NCI-H460 (cell line): ENCODE results near the gene OGN. TPM values are rescaled to one million over a fixed set of nuclear protein-coding genes. Genes with fewer than 3 reads are reported as not detected.
"Not testable (repeated sequence)": the region's sequence is repeated elsewhere in the genome, so short reads cannot be mapped to it uniquely, and the experiment has no call there.

Experiments
- DNase-seq: peaks from one replicate; pipeline ENCODE4 v3.0.0-alpha.2; 2016; ENCODE audit warnings: low read depth; ENCODE audit errors: extremely low read depth
- polyA plus RNA-seq: library from polyadenylated mRNA; depleted of rRNA; stranded (reverse); fragments of >200 nt; gene quantifications from 2 replicates; pipeline ENCODE4 v1.2.3, GENCODE V29; 2014; cell fraction: nucleus; rRNA removed
- total RNA-seq: library from RNA; depleted of rRNA; stranded (reverse); fragments of >200 nt; shearing (Covaris generic); gene quantifications from 2 replicates; pipeline ENCODE4 v1.2.3, GENCODE V29; 2014; rRNA removed

OGN gene
- not detected in 2 replicates for total RNA-seq
- not detected in 2 replicates for polyA plus RNA-seq

GRCh38 chr9:92404042-92404836 is at the start of gene OGN:
Gene OGN (minus strand): TSS chr9:92404578. CDS start chr9:92403407, 1,171 bp downstream.
- DNase-seq: no peak

GRCh38 chr9:92446536-92446935 is 42.2 kb upstream of the OGN start:
- no peak for DNase-seq

- no peak for DNase-seq
Observed at GRCh38 chr9:92444841-92445240, 40.5 kb upstream of the OGN start.

GRCh38 chr9:92440751-92441046 is 36.3 kb upstream of the OGN start:
- DNase-seq: no peak

GRCh38 chr9:92439921-92440750 is 35.8 kb upstream of the OGN start:
- no peak for DNase-seq

GRCh38 chr9:92438900-92439526 is 34.6 kb upstream of the OGN start:
- DNase-seq: no peak

- DNase-seq: no peak
Observed at GRCh38 chr9:92435263-92435662, 30.9 kb upstream of the OGN start.

GRCh38 chr9:92432972-92433548 is 28.7 kb upstream of the OGN start:
- no peak for DNase-seq

- no peak for DNase-seq
Observed at GRCh38 chr9:92432350-92432749, 28.0 kb upstream of the OGN start.

- no peak for DNase-seq
Observed at GRCh38 chr9:92429836-92430235, 25.5 kb upstream of the OGN start.

- no peak for DNase-seq
Observed at GRCh38 chr9:92426501-92427145, 22.2 kb upstream of the OGN start.

- no peak for DNase-seq
Observed at GRCh38 chr9:92425474-92425873, 21.1 kb upstream of the OGN start.

GRCh38 chr9:92424340-92424739 is 20.0 kb upstream of the OGN start, which contains the start of gene OMD:
Gene OMD (minus strand): TSS chr9:92424471. CDS start chr9:92417558, 6,913 bp downstream.
- DNase-seq: no peak

GRCh38 chr9:92423612-92424011 is 19.2 kb upstream of the OGN start:
- DNase-seq: no peak

GRCh38 chr9:92422611-92423338 is 18.4 kb upstream of the OGN start:
- no peak for DNase-seq

GRCh38 chr9:92414566-92414965 is 10.2 kb upstream of the OGN start:
- no peak for DNase-seq

GRCh38 chr9:92411157-92411556 is 6.8 kb upstream of the OGN start:
- DNase-seq: not testable (repeated sequence)

GRCh38 chr9:92408747-92409478 is 4.5 kb upstream of the OGN start:
- no peak for DNase-seq

GRCh38 chr9:92407818-92408217 is 3.4 kb upstream of the OGN start:
- DNase-seq: no peak
